HG03378 (cell line): ENCODE data around the gene PLEKHH1.
"Not testable (repeated sequence)": the region's sequence is repeated elsewhere in the genome, so short reads cannot be mapped to it uniquely, and the experiment has no call there.

ENCODE experiments used
- ATAC-seq: cut with Tn5 transposase; IDR thresholded peaks from one replicate; pipeline ENCODE4 v1.9.1; 2021; ENCODE audit warnings: mild to moderate bottlenecking, moderate library complexity; ENCODE audit not compliant: unreplicated experiment

Gene PLEKHH1

GRCh38 chr14:67620217-67620785 is 87.2 kb downstream of the PLEKHH1 start:
- ATAC-seq, result no peak

- no peak for ATAC-seq
These were observed 89.6 kb downstream of the PLEKHH1 start for GRCh38 chr14:67622675-67623074.

- ATAC-seq, result no peak
These were observed 90.0 kb downstream of the PLEKHH1 start for GRCh38 chr14:67623114-67623513.

GRCh38 chr14:67626131-67626530 is 93.0 kb downstream of the PLEKHH1 start:
- ATAC-seq, result not testable (repeated sequence)

GRCh38 chr14:67627519-67627918 is 94.4 kb downstream of the PLEKHH1 start:
- no peak for ATAC-seq

- ATAC-seq, result no peak
These were observed 97.1 kb downstream of the PLEKHH1 start for GRCh38 chr14:67630186-67630585.

- ATAC-seq, result no peak
These were observed 97.8 kb downstream of the PLEKHH1 start for GRCh38 chr14:67630938-67631337.

- ATAC-seq, result no peak
These were observed 100.5 kb downstream of the PLEKHH1 start for GRCh38 chr14:67633451-67634147.

GRCh38 chr14:67636361-67636919 is 103.3 kb downstream of the PLEKHH1 start:
- ATAC-seq, result no peak

GRCh38 chr14:67638642-67639041 is 105.6 kb downstream of the PLEKHH1 start:
- ATAC-seq, result no peak
